HEK293T (cell line): ENCODE measurements around the gene RGS1.

Experiments used
- CTCF ChIA-PET: fragments of 350-600 bp; formaldehyde crosslinking; extraction: SDS; loops from one replicate; lab custom pipeline; 2021; ENCODE audit warnings: antibody characterized with exemption, inconsistent platforms; lab: Yijun Ruan, JAX
- POLR2A ChIA-PET: fragments of 350-600 bp; formaldehyde crosslinking; extraction: SDS; loops from one replicate; lab custom pipeline; 2020; ENCODE audit warnings: antibody characterized with exemption, inconsistent platforms; lab: Yijun Ruan, JAX
- DNase-seq: peaks from one replicate; pipeline ENCODE4 v3.0.0; 2012; ENCODE audit warnings: mixed read lengths; ENCODE audit errors: extremely low spot score
- ARNT ChIP-seq: fragments of 450-650 bp; IDR thresholded peaks from 2 replicates; pipeline ENCODE4 v1.6.1; 2017; ENCODE audit warnings: mild to moderate bottlenecking
- BHLHE40 ChIP-seq: fragments of 450-650 bp; IDR thresholded peaks from 2 replicates; pipeline ENCODE4 v1.6.1; 2016; ENCODE audit warnings: mild to moderate bottlenecking, moderate library complexity, borderline replicate concordance
- CTBP1 ChIP-seq: fragments of 450-650 bp; IDR thresholded peaks from 2 replicates; pipeline ENCODE4 v1.6.1; 2016; ENCODE audit warnings: borderline replicate concordance
- ELF4 ChIP-seq: fragments of 450-650 bp; IDR thresholded peaks from 2 replicates; pipeline ENCODE4 v1.6.1; 2017; ENCODE audit warnings: antibody characterized with exemption
- FOXA1 ChIP-seq: fragments of 450-650 bp; IDR thresholded peaks from 2 replicates; pipeline ENCODE4 v1.6.1; 2016; ENCODE audit warnings: mild to moderate bottlenecking
- FOXK2 ChIP-seq: fragments of 450-650 bp; IDR thresholded peaks from 2 replicates; pipeline ENCODE4 v1.6.1; 2016; ENCODE audit warnings: mild to moderate bottlenecking
- FOXM1 ChIP-seq: fragments of 450-650 bp; IDR thresholded peaks from 2 replicates; pipeline ENCODE4 v1.6.1; 2017; ENCODE audit warnings: mild to moderate bottlenecking, borderline replicate concordance
- HDGF ChIP-seq: fragments of 450-650 bp; IDR thresholded peaks from 2 replicates; pipeline ENCODE4 v1.6.1; 2017; ENCODE audit warnings: antibody characterized with exemption, borderline replicate concordance
- L3MBTL2 ChIP-seq: fragments of 450-650 bp; conservative IDR thresholded peaks from 2 replicates; pipeline ENCODE4 v1.6.1; 2016; ENCODE audit warnings: mild to moderate bottlenecking
- LEF1 ChIP-seq: fragments of 450-650 bp; IDR thresholded peaks from 2 replicates; pipeline ENCODE4 v1.6.1; 2017; ENCODE audit warnings: mild to moderate bottlenecking, borderline replicate concordance
- NFRKB ChIP-seq: fragments of 450-650 bp; IDR thresholded peaks from 2 replicates; pipeline ENCODE4 v1.6.1; 2016; ENCODE audit warnings: mild to moderate bottlenecking, moderate library complexity
- SP1 ChIP-seq: fragments of 450-650 bp; IDR thresholded peaks from 2 replicates; pipeline ENCODE4 v1.6.1; 2017
- SUZ12 ChIP-seq: fragments of 450-650 bp; IDR thresholded peaks from 2 replicates; pipeline ENCODE4 v1.6.1; 2016; ENCODE audit warnings: mild to moderate bottlenecking
- TARDBP ChIP-seq: fragments of 450-650 bp; IDR thresholded peaks from 2 replicates; pipeline ENCODE4 v1.6.1; 2016
- ZNF384 ChIP-seq: fragments of 450-650 bp; IDR thresholded peaks from 2 replicates; pipeline ENCODE4 v1.6.1; 2016
- TF ChIP-seq, protein P1 (sequence below): fragments of 450-650 bp; IDR thresholded peaks from 2 replicates; pipeline ENCODE4 v1.6.1; 2016

RGS1 gene

DNA sequence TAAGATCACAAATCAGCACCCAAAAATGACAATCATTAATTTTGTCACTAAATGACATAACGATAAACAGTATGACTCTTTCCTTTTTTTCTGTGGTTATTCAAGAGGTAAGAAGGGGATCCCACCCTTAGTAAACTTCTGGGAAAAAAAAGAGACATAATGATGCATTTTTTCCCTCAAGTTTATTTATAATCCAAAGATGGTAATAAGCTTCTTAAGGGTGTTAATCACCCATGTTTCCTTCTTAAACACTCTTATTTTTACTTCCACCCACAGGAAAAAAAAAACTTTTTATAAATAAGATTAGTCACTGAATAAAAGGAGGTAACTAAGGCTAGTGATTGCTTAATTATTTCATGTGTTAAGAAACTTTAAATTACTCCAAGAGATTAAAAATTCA is 24.7 kb downstream of the RGS1 start:
- POLR2A ChIA-PET = no interaction called here
- TF ChIP-seq ELF4 = no peak
- no peak for TF ChIP-seq BHLHE40
- no peak for TF ChIP-seq FOXA1
- no peak for TF ChIP-seq HDGF
- no peak for TF ChIP-seq FOXK2
- TF ChIP-seq, protein P1, sequence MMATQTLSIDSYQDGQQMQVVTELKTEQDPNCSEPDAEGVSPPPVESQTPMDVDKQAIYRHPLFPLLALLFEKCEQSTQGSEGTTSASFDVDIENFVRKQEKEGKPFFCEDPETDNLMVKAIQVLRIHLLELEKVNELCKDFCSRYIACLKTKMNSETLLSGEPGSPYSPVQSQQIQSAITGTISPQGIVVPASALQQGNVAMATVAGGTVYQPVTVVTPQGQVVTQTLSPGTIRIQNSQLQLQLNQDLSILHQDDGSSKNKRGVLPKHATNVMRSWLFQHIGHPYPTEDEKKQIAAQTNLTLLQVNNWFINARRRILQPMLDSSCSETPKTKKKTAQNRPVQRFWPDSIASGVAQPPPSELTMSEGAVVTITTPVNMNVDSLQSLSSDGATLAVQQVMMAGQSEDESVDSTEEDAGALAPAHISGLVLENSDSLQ = no peak
- CTCF ChIA-PET = no interaction called here

DNA sequence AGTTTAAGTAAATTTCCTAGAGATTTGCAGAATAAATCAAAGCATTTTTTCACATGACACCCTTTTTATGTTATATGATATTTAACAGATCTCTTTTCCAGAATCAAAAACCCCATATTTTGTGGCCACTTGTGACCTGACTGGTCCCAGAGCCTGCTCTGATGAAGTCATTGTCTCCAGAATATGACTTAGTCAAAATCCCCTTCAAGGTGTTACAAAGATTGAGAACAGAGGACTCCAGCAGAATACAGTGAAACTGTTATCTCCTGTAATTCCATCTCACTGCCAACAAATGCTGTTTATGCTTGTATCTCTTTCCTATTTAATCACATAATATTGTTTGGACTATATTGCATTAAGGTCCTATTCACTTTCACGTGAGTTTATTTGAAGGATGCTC is 25.6 kb downstream of the RGS1 start:
- ChIA-PET CTCF (no interaction called here), POLR2A (no interaction called here)
- no peak for DNase-seq
- TF ChIP-seq SP1 (no peak), FOXM1 (no peak), CTBP1 (no peak), FOXA1 (no peak), ARNT (no peak), SUZ12 (no peak), HDGF (no peak), LEF1 (no peak), L3MBTL2 (no peak), TARDBP (no peak), ZNF384 (no peak), FOXK2 (no peak)
- TF ChIP-seq, protein P1 = no peak

More for the DNA sequence above, 24.7 kb downstream of the RGS1 start:
- DNase-seq = no peak

- ChIA-PET POLR2A (no interaction called here), CTCF (no interaction called here)
- no peak for DNase-seq
Measured at GRCh38 chr1:192601567-192601966, 26.0 kb downstream of the RGS1 start.

DNA sequence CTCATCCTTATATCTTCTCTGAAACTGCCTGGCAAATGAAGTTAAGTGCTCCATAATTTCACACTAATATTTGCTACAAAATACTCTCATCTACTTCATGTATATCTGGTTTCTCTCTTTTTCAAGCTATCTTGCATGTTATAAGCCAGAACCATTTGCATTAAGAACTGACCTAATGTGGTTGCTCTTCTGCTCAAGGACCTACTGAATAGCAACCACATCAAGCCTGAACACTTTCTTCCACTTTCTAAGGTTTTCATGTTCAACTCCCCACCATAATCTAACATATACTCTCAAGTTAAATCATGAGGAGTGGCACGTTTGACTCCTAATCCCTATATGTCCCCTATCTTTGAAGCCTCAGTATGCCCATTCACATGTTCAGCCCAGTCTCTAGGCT is 27.2 kb downstream of the RGS1 start:
- no peak for DNase-seq
- POLR2A ChIA-PET = no interaction called here
- TF ChIP-seq L3MBTL2 (no peak), FOXA1 (no peak), SUZ12 (no peak), ZNF384 (no peak), ARNT (no peak), CTBP1 (no peak), FOXK2 (no peak), SP1 (no peak), FOXM1 (no peak), ELF4 (no peak), NFRKB (no peak), TARDBP (no peak), HDGF (no peak), BHLHE40 (no peak), LEF1 (no peak)
- CTCF ChIA-PET = no interaction called here

More at GRCh38 chr1:192601567-192601966, 26.0 kb downstream of the RGS1 start:
- TF ChIP-seq LEF1 (no peak), ELF4 (no peak), FOXM1 (no peak), FOXA1 (no peak), ARNT (no peak), FOXK2 (no peak), ZNF384 (no peak), L3MBTL2 (no peak), SP1 (no peak), NFRKB (no peak), HDGF (no peak), BHLHE40 (no peak), SUZ12 (no peak), TARDBP (no peak), CTBP1 (no peak)
- TF ChIP-seq, protein P1 = no peak

- ChIA-PET CTCF (no interaction called here), POLR2A (no interaction called here)
- TF ChIP-seq ELF4 (no peak), L3MBTL2 (no peak), LEF1 (no peak), NFRKB (no peak), BHLHE40 (no peak), ARNT (no peak), FOXA1 (no peak), CTBP1 (no peak), TARDBP (no peak)
- TF ChIP-seq, protein P1 = no peak
- DNase-seq = no peak
Measured at GRCh38 chr1:192603218-192603787, 27.7 kb downstream of the RGS1 start.

- TF ChIP-seq, protein P1 = no peak
- TF ChIP-seq BHLHE40 = no peak
- no peak for TF ChIP-seq ZNF384
- no peak for TF ChIP-seq SP1
- no peak for TF ChIP-seq HDGF
- no peak for TF ChIP-seq NFRKB
- no peak for TF ChIP-seq FOXA1
- no peak for TF ChIP-seq ARNT
- TF ChIP-seq ELF4 = no peak
- TF ChIP-seq FOXM1 = no peak
- DNase-seq = no peak
- POLR2A ChIA-PET = no interaction called here
- CTCF ChIA-PET = no interaction called here
Measured at GRCh38 chr1:192604979-192605620, 29.5 kb downstream of the RGS1 start.
